SK-N-MC (cell line): ENCODE data around the gene FASTKD2.
"Not testable (repeated sequence)": the region's sequence is repeated elsewhere in the genome, so short reads cannot be mapped to it uniquely, and the experiment has no call there.

Experiments used
- DNase-seq: peaks from one replicate; pipeline ENCODE4 v3.0.0-alpha.2; 2011; ENCODE audit warnings: low read depth, low spot score
- H3K27ac ChIP-seq: fragments of 200-600 bp; sonication (generic); 2 replicates; pipeline ENCODE4 v1.5.1; 2016; ENCODE audit warnings: mixed run types
- H3K36me3 ChIP-seq: fragments of 200-600 bp; sonication (generic); 2 replicates; pipeline ENCODE4 v1.6.1; 2017; ENCODE audit warnings: antibody characterized with exemption, low read length, mixed read lengths; ENCODE audit not compliant: insufficient read depth
- H3K4me3 ChIP-seq: fragments of 200-600 bp; sonication (generic); 2 replicates; pipeline ENCODE4 v1.5.1; 2016
- H3K9ac ChIP-seq: fragments of 200-600 bp; sonication (generic); 2 replicates; pipeline ENCODE4 v1.8.0; 2017; ENCODE audit warnings: mixed run types, mixed read lengths; ENCODE audit not compliant: insufficient read length
- H3K9me3 ChIP-seq: fragments of 200-600 bp; sonication (generic); 2 replicates; pipeline ENCODE4 v1.6.1; 2017; ENCODE audit warnings: low read depth, mild to moderate bottlenecking, antibody characterized with exemption, low read length, moderate library complexity, mixed read lengths
- EZH2 ChIP-seq: fragments of 200-600 bp; sonication (generic); IDR thresholded peaks from one replicate; pipeline ENCODE4 v1.6.1; 2017; ENCODE audit warnings: antibody characterized with exemption
- FOXP2 ChIP-seq: optimal IDR thresholded peaks from 2 replicates; pipeline ENCODE3; 2011; ENCODE audit warnings: mild to moderate bottlenecking, moderate library complexity; ENCODE audit not compliant: insufficient read depth; ENCODE audit errors: extremely low read length, control extremely low read depth
- POLR2AphosphoS5 ChIP-seq: IDR thresholded peaks from 2 replicates; pipeline ENCODE4 v1.6.1; 2012; ENCODE audit warnings: mild to moderate bottlenecking, low read depth, low read length, borderline replicate concordance

The FASTKD2 gene

DNA sequence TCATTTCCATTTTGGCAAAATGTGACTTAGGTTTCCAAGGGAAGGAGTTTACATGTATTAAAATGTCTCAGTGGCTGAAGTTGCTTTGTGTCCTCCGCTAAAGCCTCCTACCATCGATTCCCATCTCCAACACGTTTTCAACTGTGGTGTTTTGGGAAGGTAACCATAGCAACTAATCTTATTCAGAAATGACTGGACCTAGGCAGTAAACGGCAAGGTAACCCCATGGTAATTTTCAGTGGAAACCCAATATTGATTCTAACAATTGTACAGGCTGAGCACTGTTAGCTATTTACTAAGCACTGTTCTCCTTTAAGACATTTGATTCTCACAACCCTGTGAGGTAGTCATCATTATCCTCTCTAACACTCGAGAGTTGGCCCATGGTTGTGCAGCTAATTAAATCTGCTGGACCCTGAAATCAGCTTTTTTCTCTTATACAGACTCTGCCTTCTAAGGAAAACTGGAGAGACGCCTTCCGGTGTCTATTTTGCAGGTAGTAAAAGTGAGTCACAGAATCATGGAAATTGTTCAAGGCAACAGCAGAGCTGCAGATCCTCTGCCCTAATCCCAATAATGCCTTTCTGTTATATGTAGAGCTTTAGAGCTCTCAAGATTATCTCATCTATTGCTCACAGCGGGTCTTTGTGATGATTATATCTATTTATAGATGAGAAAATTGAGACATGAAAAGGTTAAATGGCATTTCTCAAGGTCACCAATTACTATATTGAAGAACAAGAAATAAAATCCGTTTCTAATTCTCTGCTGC, 36.2 kb downstream of the FASTKD2 start:
- no peak for TF ChIP-seq FOXP2
- H3K4me3 ChIP-seq: no peak overlapping the region
- H3K9me3 ChIP-seq: no peaks in the 10 kb centered on the region
- no peak for DNase-seq
- H3K27ac ChIP-seq: no peak overlapping the region
- H3K36me3 ChIP-seq: no peaks in the 10 kb centered on the region
- no peak overlapping the region for H3K9ac ChIP-seq

DNA sequence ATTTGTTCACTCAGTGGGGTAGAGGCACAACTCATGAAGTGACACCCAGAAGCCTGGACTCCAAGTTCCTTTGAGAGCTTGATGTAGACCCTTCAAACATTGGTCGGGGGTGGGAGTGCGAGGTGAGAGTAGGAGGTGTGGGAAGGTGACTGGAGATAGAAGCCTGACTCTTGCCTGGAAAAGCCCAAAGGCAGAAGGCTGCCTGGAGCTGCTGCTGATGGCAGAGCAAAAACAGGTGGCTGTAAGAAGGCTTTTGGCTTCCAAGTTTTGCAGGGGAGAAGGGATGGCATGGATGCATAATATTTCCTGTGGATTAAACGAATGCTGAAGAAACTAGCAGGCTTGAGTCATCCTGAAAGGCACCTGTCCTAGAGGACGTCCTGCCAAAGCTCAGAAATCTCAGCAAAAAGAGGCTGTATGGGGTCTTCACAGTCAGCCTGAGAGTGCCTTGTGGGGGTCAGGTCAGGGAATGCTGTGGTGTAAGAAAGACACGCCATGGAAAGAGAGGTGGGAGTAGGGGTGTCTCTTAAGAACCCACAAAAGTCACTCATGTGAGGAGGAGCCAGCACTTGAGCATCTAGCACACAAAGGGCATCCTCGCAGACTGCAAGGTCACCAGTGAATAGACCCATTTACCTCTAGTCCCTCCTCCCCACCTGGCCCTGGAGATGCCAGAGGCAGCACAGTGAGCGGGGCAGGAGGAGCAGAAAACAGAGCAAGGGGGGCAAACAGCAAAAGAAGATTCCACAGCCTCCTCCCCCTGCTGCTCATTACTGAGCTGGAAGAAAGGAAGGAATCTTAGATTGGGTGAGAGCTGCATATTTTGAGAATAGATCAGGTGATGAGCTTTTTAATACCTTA, 37.5 kb downstream of the FASTKD2 start:
- no peak for DNase-seq
- no peak overlapping the region for H3K27ac ChIP-seq
- H3K36me3 ChIP-seq: no peaks in the 10 kb centered on the region
- TF ChIP-seq POLR2AphosphoS5 (no peak), EZH2 (no peak)
- no peak overlapping the region for H3K4me3 ChIP-seq
- H3K9me3 ChIP-seq: no peaks in the 10 kb centered on the region
- no peak overlapping the region for H3K9ac ChIP-seq

DNA sequence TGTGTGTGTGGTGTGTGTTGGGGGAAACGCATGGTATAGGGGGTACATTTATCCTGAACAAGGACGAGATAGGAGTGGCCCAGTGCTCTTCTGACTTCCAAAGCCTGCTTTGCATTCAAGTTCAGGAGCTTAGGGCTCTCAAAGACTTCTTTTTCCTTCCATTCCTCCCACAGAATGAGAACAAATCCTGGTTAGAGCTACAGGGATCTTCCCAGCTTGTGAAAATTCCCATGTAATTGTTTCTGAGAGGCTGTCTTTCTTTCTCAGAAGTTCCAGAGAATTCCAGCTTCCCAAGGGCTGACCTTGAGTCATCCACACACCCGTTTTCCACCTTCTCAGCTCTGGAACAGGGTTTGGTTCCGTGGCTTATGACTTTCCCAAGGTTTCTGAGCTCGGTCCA, 38.9 kb downstream of the FASTKD2 start:
- TF ChIP-seq FOXP2 (no peak), EZH2 (no peak), POLR2AphosphoS5 (no peak)

DNA sequence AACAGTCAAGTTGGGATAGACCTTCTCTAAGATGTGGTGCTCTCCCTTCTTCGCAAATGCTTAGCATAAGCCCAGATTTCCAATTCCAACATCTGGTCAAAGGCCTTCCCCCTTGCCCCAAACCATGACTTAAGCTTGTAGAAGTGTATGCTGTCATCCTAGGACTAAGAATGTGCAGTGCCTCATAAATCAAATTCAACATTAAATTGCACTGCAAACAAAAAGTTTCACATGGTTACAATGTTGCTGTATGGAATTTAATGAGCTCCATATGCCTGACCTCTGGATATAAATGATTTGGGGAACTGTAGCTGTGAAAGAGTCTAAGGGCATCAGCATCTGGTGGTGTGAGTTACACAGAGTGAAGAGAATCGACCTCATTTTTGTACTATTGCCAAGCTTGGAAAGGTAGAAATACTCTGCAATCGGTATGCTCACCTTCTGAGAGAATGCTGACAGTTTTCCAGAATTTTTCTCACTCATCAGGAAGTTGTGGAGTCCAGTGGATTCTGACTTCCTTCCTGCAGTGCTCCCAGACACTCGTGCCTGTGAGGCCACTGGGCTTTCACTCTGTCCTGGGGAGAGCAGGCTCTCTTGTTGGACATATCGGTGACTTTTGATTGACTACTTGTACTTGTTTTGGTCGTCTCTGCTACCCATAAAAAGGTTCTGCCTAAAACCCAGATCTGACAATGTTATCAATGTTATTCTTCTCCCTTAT, 40.6 kb downstream of the FASTKD2 start:
- Histone ChIP-seq H3K36me3 (no peaks in the 10 kb centered on the region), H3K4me3 (no peak overlapping the region), H3K9me3 (no peaks in the 10 kb centered on the region), H3K9ac (no peak overlapping the region), H3K27ac (no peak overlapping the region)
- no peak for DNase-seq
- TF ChIP-seq EZH2: no peak
- no peak for TF ChIP-seq FOXP2
- TF ChIP-seq POLR2AphosphoS5: no peak

More for the DNA sequence above, 38.9 kb downstream of the FASTKD2 start:
- Histone ChIP-seq H3K36me3 (no peaks in the 10 kb centered on the region), H3K4me3 (no peak overlapping the region), H3K27ac (no peak overlapping the region), H3K9me3 (no peaks in the 10 kb centered on the region), H3K9ac (no peak overlapping the region)
- no peak for DNase-seq

- not testable (repeated sequence) for H3K27ac ChIP-seq, H3K9me3 ChIP-seq, H3K9ac ChIP-seq, H3K36me3 ChIP-seq, H3K4me3 ChIP-seq, DNase-seq
Measured at GRCh38 chr2:206807624-206808023, 42.2 kb downstream of the FASTKD2 start.

DNA sequence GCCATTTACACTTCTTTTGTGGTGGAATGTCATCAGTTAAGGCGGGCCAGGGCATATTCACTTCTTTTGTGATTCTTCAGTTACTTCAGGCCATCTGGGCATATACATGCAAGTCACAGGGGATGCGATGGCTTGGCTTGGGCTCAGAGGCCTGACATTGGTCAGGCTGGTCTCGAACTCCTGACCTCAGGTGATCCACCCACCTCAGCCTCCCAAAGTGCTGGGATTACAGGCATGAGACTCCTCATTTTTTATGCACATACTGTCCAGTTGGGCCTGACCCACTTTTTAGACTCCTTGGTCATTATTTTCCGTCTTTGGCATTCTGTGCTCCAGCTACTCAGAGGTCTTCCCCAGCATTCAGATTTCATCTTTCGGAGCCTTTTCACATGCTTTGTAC, 47.1 kb downstream of the FASTKD2 start:
- not testable (repeated sequence) for H3K9ac ChIP-seq, H3K36me3 ChIP-seq, H3K27ac ChIP-seq, H3K9me3 ChIP-seq, DNase-seq, H3K4me3 ChIP-seq

DNA sequence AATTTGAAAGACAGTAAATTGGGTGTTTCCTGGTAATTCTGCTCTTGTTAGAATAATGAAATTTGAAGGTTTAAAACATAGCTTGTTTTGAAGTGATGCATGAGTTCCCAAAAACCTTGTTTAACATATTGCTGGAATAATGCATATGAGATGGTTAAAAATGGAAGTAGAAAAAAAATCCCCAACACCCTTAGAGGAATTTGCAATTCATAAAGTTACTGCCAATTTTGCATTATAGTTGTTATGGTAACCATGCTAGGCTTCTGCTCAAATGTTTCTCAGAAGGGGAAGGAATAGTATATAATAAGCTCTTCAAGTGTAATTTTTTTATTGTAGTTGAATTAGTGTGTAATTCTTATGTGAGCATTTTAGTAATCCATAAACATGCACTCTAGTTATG, 49.1 kb downstream of the FASTKD2 start:
- no peak for TF ChIP-seq POLR2AphosphoS5
- TF ChIP-seq EZH2: no peak
- no peak for TF ChIP-seq FOXP2
- Histone ChIP-seq H3K4me3 (no peak overlapping the region), H3K9me3 (no peaks in the 10 kb centered on the region), H3K9ac (no peak overlapping the region), H3K36me3 (no peaks in the 10 kb centered on the region), H3K27ac (no peak overlapping the region)
- no peak for DNase-seq

GRCh38 chr2:206820807-206821206, 55.4 kb downstream of the FASTKD2 start:
- DNase-seq: no peak
- no peak overlapping the region for H3K27ac ChIP-seq

More at GRCh38 chr2:206820807-206821206, 55.4 kb downstream of the FASTKD2 start:
- no peaks in the 10 kb centered on the region for H3K36me3 ChIP-seq
- H3K9me3 ChIP-seq: no peaks in the 10 kb centered on the region
- TF ChIP-seq FOXP2 (no peak), POLR2AphosphoS5 (no peak), EZH2 (no peak)
- no peak overlapping the region for H3K9ac ChIP-seq
- no peak overlapping the region for H3K4me3 ChIP-seq
